ENCODE data around the gene SLC38A9.
"Not testable (repeated sequence)": the region's sequence is repeated elsewhere in the genome, so short reads cannot be mapped to it uniquely, and the experiment has no call there.

Gene SLC38A9

DNA sequence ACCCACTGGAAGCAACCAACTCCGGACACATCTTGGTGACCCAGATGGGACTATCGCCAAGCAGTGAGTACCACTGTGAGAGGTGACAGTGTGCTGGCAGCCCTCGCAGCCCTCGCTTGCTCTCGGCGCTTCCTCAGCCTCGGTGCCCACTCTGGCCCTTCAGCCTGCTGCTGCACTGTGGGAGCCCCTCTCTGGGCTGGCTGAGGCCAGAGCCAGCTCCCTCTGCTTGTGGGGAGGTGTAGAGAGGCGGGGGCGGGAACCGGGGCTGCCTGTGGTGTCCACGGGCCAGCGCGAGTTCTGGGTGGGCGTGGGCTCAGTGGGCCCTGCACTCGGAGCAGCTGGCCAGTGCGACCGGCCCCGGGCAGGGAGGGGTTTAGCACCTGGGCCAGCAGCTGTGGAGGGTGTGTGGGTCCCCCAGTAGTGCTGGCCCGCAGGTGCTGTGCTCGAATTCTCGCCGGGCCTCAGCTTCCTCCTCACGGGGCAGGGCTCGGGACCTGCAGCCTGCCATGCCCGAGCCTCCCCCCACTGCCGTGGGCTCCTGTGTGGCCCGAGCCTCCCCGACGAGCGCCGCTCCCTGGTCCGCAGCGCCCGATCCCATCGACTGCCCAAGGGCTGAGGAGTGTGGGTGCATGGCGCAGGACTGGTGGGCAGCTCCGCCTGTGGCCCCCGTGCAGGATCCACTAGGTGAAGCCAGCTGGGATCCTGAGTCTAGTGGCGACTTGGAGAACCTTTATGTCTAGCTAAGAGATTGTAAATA lies 98.8 kb downstream of the SLC38A9 start:
- in situ Hi-C loops (cut with MboI; ENCODE audit: low sequenced_read_pairs): no loop called here

DNA sequence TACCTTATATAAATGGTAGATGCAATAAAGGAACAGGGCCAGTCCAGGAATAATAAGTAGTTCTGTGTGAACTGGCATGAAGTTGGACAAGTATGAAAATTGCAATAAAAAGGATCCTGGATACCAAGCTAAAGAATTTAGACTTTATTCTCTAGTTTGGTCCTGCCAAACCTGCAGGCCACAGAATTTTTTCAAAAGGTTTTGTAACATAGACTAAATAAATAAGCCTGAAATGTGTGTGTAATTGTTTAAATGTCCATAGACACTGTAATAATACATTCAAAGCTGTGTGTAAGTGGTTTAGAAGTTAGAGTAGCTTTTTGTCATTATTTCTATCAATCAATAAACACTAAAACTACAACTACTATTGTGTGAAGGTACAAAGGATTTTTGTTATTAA lies 101.6 kb downstream of the SLC38A9 start:
- in situ Hi-C loops (cut with MboI; ENCODE audit: low sequenced_read_pairs): no loop called here

DNA sequence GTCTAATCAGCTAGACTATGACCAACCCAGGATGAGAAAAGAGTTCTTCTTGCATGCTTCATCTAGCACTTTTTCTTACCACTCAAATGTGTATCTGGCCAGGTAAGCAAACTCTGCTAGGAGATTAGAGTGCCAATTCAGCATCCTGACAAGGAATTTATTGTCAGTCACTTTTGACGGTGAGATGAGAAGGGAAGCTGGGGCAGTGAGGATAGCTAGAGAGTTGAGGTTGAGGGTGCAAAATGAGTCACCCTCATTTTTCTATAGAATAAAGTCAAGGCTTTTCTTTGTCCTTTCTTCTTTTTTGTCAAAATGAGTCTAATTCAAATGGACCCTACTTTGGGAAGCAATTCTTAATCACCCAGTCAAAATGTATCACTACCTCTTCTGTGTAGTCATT lies 102.7 kb downstream of the SLC38A9 start:
- in situ Hi-C loops (cut with MboI; ENCODE audit: low sequenced_read_pairs): no loop called here

DNA sequence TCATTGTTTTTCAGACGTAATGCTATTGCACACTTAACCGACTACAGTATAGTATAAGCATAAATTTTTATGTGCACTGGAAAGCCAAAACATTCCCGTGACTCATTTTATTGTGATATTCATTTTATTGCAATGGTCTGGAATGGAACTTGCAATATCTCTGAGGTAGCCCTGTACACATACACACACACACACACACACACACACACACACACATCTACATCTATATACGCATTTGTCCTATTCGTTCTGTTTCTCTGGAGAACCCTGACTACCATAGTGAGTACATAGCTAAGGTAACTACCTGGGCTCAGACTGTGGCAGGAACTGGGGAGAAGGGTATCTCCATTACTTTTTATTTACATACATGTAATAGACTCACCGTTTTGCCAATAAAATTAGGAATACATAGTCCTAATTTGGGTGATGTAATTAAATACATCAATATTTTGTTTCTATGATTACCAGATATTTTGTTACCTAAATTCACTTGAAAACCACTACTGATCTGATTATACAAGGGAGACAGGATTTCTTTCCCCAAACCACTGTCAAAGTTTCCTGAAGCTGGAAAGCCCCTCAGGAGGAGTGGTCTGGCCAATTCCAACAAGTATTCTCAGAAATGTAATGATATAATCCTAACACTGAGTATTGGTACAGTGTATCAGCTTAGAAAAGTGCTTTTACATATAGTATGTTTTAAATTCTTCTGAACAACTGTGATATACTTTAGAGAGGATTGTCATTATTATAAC lies 103.4 kb downstream of the SLC38A9 start:
- in situ Hi-C loops (cut with MboI; ENCODE audit: low sequenced_read_pairs): no loop called here

DNA sequence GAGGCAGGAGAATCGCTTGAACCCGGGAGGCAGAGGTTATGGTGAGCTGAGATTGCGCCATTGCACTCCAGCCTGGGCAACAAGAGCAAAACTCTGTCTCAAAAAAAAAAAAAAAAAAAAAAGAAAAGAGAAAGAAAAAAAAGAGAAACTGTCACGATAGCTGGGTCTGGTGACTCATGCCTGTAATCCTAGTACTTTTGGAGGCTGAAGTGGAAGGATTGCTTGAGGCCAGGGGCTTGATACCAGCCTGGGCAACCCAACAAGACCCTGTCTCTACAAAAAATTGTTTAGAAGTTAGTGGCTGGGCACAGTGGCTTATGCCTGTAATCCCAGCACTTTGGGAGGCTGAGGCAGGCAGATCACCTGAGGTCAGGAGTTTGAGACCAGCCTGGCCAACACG lies 104.8 kb downstream of the SLC38A9 start:
- in situ Hi-C loops (cut with MboI; ENCODE audit: low sequenced_read_pairs): not testable (repeated sequence)

DNA sequence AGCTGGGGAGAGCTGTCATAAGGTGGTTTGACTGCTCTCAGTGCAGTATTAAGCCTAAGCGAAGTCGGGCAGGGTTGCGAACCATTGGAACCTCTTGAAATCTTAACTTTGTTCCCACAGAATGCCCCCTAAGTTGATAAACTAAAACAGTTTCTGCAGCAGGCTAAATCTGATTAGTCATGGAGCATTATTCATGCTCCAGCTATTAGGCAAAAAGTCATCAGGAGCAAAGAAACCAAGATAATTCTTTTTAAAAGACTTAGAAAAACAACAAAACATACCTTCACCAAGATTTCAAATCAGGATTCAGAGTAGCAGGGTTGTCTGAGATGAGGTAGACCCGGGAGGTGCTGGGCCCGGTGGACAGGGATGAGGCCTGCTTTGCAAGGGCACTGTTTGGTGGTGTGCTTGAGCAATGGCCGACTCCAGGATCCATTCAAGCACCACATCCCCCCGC lies 107.5 kb downstream of the SLC38A9 start:
- in situ Hi-C loops (cut with MboI; ENCODE audit: low sequenced_read_pairs): no loop called here

DNA sequence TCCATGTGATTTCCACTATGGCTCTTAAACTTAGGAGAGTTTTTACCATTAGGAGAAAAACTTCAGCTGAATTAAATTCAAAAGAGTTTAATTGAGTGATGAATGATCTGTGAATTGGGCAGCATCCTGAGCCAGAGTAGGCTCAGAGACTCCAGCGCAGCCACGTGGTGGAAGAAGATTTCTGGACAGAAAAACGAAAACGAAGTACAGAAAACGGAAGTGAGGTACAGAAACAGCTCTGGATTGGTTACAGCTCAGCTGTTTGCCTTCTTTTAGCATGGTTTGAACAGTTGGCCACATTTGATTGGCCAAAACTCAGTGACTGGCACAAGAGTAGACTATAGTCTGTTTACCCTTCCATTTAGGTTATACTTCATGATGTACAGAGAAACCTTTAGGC lies 108.2 kb downstream of the SLC38A9 start:
- in situ Hi-C loops (cut with MboI; ENCODE audit: low sequenced_read_pairs): no loop called here

DNA sequence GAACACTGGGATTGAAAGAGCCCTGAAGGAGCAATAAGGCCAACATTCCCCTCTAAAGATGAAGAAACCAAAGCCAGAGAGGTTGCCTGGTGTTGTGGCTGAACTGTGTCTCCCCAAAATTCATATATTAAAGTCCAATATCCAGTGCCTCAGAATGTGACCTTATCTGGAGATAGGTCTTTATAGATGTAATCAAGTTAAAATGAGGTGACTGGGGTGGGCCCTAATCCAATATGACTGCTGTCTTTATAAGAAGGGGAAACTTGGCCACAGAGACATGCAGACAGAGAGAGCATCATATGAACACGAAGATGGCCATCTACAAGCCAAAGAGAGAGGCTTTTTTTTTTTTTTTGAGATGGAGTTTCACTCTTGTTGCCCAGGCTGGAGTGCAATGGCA lies 110.5 kb downstream of the SLC38A9 start:
- in situ Hi-C loops (cut with MboI; ENCODE audit: low sequenced_read_pairs): no loop called here

DNA sequence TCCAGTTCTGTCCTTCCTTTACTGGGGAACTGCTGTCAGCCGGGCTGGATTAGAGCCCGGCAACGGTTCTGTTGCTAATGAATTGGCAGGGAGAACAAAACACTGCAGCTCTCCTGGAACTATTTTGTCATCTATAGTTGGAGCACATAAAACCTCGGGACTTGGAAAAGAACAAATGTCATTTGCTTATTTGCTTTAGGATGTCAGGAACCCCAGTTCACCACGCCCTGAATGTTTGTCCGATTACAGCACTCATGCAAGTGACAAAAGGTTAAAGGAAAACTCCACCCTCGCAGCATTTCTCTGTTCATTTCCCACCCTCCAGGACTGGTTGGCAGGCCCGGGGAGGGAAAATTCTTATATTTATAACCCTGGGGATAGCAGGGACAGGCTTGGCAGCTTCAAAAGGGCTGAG lies 110.9 kb downstream of the SLC38A9 start:
- in situ Hi-C loops (cut with MboI; ENCODE audit: low sequenced_read_pairs): no loop called here

DNA sequence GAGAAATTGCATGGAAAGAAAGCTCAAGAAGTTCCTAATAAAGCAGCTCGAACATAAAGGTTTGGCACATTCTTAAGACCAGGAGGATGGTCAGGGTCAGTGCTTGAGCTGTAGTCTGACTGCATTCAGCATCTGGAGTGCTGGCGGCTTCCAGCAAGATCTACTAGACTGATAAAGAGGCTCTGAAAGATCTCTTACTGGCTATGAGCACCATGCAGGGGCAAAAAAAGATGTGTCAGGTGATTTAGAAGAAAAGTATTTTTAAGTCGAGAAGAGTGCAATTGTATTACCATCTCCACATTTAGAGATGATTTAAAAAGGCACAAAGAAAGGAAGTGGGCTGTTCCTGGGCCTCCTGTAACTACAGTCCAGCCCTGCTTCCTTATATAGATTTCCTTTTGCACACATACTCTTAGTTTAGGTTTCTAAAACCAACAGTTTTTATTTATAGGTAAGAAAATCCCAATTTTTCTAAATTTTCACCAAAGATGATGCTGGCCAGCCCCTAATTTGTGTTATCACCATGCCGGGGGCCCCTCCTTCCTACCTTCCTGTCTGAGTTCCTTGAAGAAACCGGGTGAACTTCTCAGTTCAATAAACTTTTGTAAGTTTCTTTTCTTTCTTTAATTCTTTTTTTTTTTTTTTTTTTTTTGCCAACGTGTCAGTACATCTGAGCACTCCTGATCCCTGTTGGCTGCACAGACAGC lies 111.5 kb downstream of the SLC38A9 start:
- in situ Hi-C loops (cut with MboI; ENCODE audit: low sequenced_read_pairs): no loop called here

DNA sequence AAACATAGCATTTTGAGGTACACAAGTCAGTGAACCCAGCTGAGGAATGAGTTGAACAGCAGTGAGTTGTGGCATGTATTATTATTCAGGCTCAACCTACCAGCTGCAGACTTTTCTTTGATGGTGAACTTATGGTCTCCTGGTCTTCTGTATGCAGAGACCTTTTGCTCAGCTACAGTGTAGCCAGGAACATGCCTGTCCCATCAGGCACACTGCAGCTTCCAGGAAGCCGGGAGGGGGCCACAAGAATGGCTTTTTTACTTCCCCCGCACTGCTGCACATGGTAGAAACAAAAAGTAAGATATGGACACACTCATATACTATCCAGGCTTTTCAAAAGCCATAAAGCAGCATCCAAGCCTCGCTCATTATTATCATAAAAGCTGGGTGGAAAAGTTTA lies 112.0 kb downstream of the SLC38A9 start:
- in situ Hi-C loops (cut with MboI; ENCODE audit: low sequenced_read_pairs): no loop called here

DNA sequence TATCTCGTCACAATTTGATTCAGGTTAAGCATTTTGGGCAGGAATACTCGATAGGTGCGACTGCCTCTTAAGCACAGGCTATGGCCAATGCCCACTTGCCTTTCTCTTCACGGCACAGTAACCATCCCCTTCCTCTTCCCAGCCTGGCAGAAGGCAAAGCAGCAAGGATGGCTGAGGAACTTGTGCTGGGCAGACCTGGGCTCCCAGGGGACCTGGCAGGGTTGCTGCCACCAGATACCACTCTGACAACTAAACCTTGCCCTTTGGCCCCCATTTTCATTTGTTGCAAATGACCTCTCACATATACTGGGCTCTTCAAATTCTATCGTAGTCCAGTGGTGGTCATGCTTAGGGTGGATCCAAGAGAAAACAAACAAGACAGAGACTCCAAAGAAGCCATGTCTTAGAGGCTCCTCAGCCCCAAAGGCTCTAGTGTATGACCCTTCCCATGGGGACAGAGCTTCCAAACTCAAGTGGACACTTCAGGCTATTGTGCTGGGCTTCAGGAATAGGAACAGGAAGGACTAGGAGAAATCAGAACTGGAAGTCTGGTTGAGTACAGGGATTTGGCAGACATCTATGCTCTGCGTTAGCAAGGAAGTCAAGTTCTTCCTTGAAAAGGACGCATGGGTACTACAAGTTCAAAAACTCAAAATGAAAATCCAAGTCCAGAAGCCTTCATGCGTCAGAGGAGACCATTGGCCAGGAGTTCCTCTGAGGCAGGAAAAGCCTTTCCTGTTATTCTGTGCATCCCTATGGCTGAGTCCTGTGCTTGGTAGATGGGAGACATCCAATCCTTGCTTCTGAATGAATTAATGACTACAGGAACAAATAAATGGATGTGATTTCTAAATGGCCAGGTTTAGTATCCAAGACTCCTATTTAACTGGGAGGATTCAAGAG lies 112.7 kb downstream of the SLC38A9 start:
- in situ Hi-C loops (cut with MboI; ENCODE audit: low sequenced_read_pairs): no loop called here

DNA sequence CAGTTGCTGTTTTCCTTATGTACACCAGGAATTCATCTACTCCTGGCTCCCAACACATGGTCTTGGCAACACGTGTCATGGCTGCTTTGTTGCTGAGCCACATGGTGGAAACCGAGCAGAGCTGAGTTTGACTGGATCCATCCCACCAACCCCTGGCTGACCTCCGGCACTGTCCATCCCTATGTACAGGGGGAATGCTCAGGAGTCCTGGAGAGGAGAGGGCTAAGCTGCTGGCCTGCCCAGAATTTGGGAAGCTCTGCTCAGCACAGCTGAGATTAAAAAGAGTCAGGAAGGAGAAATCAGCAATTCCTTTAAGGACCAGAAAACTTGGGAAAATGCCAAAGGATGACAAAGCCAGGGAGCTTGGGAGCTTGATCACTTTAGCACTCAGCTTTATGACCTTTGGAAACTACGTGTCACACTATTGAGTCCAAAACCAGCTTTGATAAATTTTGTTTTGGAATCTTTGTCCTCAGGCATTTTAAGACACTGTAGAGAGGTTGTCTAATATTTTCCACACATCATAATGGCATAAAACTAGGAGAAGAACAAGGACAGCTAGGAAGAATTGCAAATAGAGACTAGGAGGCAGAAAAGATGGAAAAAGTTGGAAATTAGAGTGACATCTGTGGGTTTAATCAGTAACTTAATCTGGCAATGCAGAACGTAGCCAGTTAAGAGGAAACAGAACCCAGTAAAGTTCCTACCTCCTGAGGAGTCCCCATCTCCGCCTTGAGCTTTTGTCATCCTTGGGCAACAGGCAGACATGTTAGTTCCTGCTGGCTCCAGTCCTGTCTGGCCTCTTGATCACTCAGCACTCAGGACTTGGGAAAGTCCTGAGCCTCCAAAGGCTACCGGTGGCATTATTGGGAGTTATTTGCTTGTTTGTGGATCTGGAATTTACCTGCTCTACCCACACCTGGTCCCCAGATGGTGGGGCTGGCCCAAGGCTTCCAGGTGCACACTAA lies 114.8 kb downstream of the SLC38A9 start:
- in situ Hi-C loops (cut with MboI; ENCODE audit: low sequenced_read_pairs): no loop called here

DNA sequence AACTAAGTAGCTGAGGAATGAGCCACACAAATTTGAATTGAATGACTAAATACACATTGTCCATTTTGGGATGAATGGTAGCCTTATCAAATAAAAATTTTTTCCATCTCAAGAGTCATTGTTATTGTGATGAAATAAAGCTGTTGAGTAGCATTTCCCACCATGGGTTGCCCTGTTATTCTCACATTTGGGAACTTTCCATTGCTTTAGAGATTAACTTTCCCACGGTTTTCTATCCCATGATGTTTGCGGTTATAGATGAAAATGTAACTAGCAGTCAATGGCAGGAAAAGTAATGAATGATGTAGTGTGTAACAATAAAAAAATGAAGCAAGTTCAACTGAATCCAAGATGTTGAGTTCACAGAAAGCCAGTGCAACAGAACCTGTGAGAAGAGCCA lies 117.5 kb downstream of the SLC38A9 start:
- in situ Hi-C loops (cut with MboI; ENCODE audit: low sequenced_read_pairs): no loop called here

DNA sequence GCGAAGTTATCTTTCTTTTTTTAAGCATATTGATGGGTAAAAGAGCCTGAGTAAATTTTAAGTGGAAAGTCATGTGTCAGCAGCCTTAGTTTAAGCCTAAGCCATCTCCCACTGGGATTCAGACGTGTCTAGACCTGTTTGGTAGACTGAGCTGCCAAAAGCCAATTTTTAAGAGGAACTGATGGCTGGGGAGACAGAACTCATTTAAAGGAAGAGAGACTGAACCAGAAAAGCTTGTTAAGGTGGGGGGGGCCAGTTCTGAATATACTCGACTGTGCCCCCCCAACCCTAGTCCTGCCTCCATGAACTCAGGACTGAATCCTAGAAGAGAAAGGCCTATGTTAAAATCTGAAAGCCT lies 119.0 kb downstream of the SLC38A9 start:
- in situ Hi-C loops (cut with MboI; ENCODE audit: low sequenced_read_pairs): no loop called here

DNA sequence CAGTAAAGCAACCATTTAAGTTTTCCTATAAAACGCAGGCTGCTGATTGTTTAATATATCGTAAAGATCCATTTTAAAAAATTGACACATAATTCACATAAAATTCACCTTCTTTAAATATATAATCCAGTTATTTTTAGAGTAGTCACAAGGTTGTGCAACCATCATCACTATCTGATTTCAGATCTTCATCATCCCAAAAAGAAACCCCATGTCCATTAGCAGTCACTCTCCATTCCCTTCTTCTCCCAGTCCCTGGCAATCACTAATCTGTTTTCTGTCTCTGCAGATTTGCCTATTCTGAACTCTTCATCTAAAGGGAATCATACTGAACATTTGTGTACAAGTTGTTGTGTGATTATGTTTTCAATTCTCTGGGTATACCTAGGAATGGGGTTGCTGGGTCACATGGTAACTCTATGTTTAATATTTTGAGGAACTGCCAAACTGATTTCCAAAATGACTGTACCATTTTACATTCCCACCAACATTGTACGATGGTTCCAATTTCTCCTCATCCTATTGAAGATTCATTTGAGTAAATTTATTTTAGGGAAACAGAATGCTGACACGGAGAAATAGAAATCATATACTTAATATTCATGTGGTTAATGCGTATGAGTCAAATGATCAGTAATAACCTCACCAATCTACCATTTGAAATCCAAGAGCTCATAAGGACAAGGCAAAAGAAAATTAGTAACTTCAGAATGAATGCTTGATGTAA lies 119.6 kb downstream of the SLC38A9 start:
- in situ Hi-C loops (cut with MboI; ENCODE audit: low sequenced_read_pairs): no loop called here

DNA sequence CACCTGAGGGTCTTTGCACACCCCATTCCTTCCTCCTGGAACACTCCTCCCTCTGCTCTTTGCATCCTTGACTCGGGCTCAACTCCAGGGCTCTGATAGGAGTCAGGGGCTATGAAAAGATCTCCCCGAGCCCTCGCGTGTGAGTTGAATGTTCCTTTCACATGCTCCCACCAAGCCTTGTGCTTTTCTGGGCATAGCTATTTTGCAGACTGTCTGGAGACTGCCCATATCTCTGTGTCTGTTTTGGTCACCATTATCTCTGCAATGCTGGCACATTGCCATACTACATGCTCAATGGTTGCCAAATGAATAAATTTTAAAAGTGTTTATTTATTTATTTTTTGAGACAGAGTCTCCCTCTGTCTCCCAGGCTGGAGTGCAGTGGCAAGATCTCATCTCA lies 120.4 kb downstream of the SLC38A9 start:
- in situ Hi-C loops (cut with MboI; ENCODE audit: low sequenced_read_pairs): no loop called here

DNA sequence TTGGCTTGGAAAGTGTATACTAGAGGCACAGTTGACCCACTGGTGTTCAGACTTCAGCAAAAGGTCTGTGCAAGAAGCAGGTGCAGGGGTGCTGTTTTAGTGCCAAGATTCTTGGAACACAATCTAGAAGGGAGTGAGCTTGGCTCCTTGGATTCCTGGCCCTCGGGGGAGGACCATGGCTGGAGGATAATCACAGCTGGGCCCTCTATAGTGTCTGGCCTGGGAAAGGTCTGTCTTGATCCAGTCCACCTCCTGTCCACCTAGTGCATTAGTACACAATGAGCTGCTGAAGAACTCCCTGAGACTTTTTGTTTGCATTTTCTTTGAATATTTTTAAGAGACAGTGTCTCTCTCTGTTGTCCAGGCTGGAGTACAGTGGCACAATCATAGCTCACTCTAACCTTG lies 126.9 kb downstream of the SLC38A9 start:
- in situ Hi-C loops (cut with MboI; ENCODE audit: low sequenced_read_pairs): no loop called here
